T-helper 1 cell treated with Interleukin-12 subunit alpha and Interleukin-12 subunit beta and Interleukin-4 antibody, amounts not matched to agents 30 ng/mL and 1 ng/mL, for 36 hours (primary cell): ENCODE results near the gene LRRC61. TPM values are rescaled to one million over a fixed set of nuclear protein-coding genes. Genes with fewer than 3 reads are reported as not detected.
"Not testable (repeated sequence)": the region's sequence is repeated elsewhere in the genome, so short reads cannot be mapped to it uniquely, and the experiment has no call there.

Experiments
- intact Hi-C: fragments of 100-400 bp; cut with micrococcal nuclease; formaldehyde crosslinking; loops from one replicate; pipeline ENCODE4 v1.15.1; 2024
- total RNA-seq: library from RNA; stranded (reverse); gene quantifications from 2 replicates; pipeline ENCODE4 v1.2.3, GENCODE V29; 2022

The LRRC61 gene
- total RNA-seq, 1 donor from 2014 or later: 40.2 TPM

DNA sequence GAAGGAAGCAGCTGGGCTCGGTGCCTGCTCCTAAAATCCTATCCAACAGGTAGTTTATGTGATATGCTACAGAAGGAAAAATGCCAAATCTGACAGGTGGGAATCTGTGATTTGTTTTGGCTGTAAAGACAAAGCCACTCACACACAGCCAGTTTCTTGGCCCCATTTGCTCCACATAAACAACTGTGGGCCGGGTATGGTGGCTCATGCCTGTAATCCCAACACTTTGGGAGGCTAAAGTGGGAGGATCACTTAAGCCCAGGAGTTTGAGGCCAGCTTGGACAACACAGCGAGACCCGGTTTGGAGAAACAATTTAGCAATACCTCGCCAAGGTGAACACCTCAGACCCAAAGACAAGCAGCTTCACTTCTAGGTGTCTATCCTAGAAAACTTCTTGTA lies 16.8 kb upstream of the LRRC61 start:
- intact Hi-C loops: not testable (repeated sequence)

- intact Hi-C loops: no loop called here
These were observed 16.0 kb upstream of the LRRC61 start for GRCh38 chr7:150307129-150307528.

GRCh38 chr7:150307904-150308303 lies 15.3 kb upstream of the LRRC61 start:
- intact Hi-C loops: no loop called here

DNA sequence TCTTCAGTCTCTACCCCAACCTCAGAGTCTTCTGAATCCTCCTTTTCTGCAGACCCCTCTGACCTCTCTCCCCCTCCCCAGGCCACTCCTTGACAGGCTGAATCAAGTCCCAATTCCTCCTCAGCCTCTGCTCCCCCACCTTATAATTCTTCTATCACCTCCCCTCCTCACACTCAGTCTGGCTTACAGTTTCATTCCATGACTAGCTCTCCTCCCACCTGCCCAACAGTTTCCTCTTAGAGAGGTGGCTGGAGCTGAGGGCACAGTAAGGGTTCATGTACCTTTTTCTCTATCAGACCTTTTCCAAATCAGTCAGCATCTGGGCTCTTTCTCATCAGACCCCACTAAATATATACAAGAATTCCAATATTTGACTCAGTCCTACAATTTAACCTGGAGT lies 14.6 kb upstream of the LRRC61 start:
- intact Hi-C loops: no loop called here

GRCh38 chr7:150311146-150311545 lies 12.0 kb upstream of the LRRC61 start:
- intact Hi-C loops: no loop called here

GRCh38 chr7:150311711-150312110 lies 11.4 kb upstream of the LRRC61 start:
- intact Hi-C loops: no loop called here

GRCh38 chr7:150312649-150313366 lies 10.3 kb upstream of the LRRC61 start:
- intact Hi-C loops: not testable (repeated sequence)

DNA sequence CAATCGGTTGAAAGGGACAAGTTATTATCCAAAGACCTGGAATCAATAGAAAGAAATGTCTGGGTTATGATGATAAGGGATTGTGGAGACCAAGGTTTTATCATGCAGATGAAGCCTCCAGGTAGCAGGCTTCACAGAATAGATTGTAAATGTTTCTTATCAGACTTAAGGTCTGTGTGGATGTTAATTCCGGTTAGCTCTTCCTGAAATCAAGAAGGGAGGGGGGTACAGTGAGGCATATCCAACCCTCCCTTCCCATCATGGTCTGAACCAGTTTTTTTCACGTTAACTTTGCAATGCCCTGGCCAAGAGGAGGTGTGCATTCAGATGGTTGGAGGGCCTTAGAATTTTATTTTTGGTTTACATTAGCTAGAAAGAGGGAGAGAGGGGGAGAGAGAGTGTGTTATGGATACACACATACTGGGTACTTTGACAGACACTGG lies 9.8 kb upstream of the LRRC61 start:
- intact Hi-C loops: no loop called here

DNA sequence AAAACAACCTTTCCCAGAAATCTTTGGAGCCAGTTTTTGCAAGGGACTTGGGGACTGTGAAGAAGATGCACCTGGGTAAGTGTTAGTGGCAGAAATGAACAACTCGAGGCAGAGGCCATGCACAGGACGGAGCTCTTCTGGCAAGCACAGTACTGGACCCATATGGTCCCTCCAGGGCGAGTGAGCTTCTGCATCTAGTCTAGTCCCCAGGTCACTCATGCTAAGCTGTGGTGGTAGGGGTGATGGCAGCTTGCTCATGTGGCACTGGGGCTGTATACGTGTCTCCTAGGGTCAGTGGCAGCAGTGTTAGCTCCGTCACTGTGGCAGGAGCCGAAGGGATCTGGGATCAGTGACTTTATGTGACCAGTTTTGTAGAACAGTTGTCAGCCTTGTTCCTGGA lies 9.3 kb upstream of the LRRC61 start:
- intact Hi-C loops: no loop called here

DNA sequence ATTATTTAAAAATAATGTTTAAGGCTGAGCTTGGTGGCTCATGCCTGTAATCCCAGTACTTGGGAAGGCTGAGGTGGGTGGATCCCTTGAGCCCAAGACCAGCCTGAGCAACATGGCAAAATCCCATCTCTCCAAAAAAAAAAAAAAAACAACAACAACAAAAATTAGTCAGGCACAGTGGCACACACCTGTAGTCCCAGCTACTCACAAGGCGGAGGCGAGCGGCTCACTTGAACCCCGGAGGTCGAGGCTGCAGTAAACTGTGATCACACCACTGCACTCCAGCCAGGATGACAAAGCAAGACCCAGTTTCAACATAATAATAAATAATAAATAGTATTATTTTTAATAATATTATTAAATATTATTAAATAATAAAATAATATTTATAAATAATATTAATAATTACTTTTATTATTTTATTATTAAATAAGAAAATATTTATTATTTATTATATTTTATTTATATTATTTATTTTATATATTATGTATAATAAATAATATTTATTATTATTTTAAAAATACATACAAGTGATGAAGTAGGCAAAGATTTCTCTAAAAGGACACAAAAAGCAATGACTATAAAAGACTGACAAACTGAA lies 8.4 kb upstream of the LRRC61 start:
- intact Hi-C loops: no loop called here

GRCh38 chr7:150316987-150317386 lies 6.2 kb upstream of the LRRC61 start:
- intact Hi-C loops: not testable (repeated sequence)

GRCh38 chr7:150317748-150318444 lies 5.3 kb upstream of the LRRC61 start:
- intact Hi-C loops: no loop called here

DNA sequence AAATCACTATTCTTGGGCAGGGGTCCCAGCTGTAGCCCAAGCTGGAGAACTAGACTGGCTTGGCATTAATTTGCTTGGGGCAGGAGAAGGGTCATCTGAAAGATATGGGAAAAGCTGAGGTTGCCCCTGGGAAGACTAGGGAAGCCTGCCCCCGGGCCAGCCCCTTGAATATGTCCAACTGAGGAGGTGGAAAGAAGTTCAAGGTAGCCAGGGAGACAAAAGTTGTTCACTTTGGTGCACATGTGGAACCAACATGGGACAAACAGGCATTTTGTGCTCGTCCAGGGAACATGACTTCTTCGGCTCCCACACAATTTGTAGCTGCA lies 1.4 kb upstream of the LRRC61 start:
- intact Hi-C loops: loop anchor here (1.0 to 10.0 kb wide), 17 partner anchors 35 to 1197 kb away; partner anchors contain the start of genes ABCF2, ATP6V0E2, FASTK and GIMAP4

- intact Hi-C loops: loop anchor here (1.0 to 10.0 kb wide), 15 partner anchors 35 to 1197 kb away; partner anchors contain the start of genes ABCF2, ATP6V0E2, FASTK and GIMAP4
These were observed 882 bp upstream of the LRRC61 start for GRCh38 chr7:150322114-150322832.

GRCh38 chr7:150323682-150324372 lies 672 bp downstream of the LRRC61 start:
- intact Hi-C loops: loop anchor here (1.0 to 10.0 kb wide), 13 partner anchors 37 to 1199 kb away; partner anchors contain the start of genes FASTK, GIMAP4, NUB1 and RHEB

- intact Hi-C loops: loop anchor here (5.0 to 10.0 kb wide), 7 partner anchors 193 to 1200 kb away; partner anchors contain the start of genes FASTK, GIMAP4, NUB1 and RHEB
These were observed 1.3 kb downstream of the LRRC61 start for GRCh38 chr7:150324373-150324961.

GRCh38 chr7:150325110-150325611 lies 2.0 kb downstream of the LRRC61 start:
- intact Hi-C loops: loop anchor here (10.0 kb wide), 2 partner anchors 610 to 1200 kb away; partner anchors contain the start of gene ZNF425

GRCh38 chr7:150325901-150326300 lies 2.7 kb downstream of the LRRC61 start:
- intact Hi-C loops: loop anchor here (10.0 kb wide), 2 partner anchors 611 to 1201 kb away; partner anchors contain the start of gene ZNF425

DNA sequence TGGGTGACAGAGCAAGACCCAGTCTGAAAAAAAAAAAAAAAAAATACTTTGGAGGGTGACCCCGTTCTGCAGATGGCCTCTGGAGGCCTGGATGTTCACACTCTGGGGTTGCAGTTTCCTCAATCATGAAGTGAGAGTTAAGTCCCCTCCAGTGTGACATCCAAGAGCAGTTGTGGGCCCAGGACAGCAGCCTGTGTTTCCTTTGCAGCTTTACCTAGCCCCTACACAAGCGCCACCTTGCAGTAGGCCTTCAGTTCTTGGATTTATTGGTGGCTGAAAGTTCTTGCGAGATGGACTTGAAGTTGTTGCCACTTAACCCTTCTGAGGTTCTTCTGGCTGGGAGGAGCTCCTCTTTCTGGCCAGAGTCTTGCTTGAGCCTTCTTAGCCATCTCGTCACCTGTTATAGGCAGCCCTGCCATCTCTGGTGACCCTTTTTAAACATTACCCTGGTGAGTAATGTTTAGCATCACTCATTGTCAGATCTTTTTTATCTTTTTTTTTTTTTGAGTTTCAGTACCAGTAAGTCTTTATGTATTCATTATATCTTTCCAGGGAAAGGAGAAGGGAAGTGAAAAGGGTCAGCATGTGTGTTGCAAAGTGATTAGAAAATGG lies 3.6 kb downstream of the LRRC61 start:
- intact Hi-C loops: loop anchor here (10.0 kb wide), 2 partner anchors 612 to 1202 kb away; partner anchors contain the start of gene ZNF425
